ENCODE measurements around the gene CLEC2B. TPM values are rescaled to one million over a fixed set of nuclear protein-coding genes. Genes with fewer than 3 reads are reported as not detected.

The CLEC2B gene
- total RNA-seq, 1 experiment from 2014 or later: not detected

- Histone ChIP-seq H2AFZ (ENCODE audit: low read length) (no peak overlapping the region), H3K4me1 (ENCODE audit: insufficient read depth, low read length) (no peaks in the 10 kb centered on the region), H3K79me2 (ENCODE audit: low read length) (no peaks in the 10 kb centered on the region), H3K27me3 (ENCODE audit: low read length) (no peaks in the 10 kb centered on the region; the same call in 1 of the 2 replicates), H3K27ac (ENCODE audit: low read length) (no peak overlapping the region), H3K36me3 (ENCODE audit: low read depth, low read length) (no peaks in the 10 kb centered on the region), H3K4me2 (ENCODE audit: low read length) (no peak overlapping the region), H3K9ac (ENCODE audit: low read length) (no peak overlapping the region), H4K20me1 (ENCODE audit: low read length) (no peaks in the 10 kb centered on the region), H3F3A (ENCODE audit: low read length, unreplicated experiment) (no peaks in the 10 kb centered on the region), H3K9me2 (replicated peaks; ENCODE audit: low read length) (no peaks in the 10 kb centered on the region), H3K4me3 (ENCODE audit: low read length) (no peak overlapping the region), H3K9me3 (ENCODE audit: low read length) (no peaks in the 10 kb centered on the region)
- ChIA-PET POLR2A (ENCODE audit: unreplicated experiment) (no interaction called here), CTCF (no interaction called here)
- no TSS peak for BruUV-seq (replicated peaks)
- DNase-seq: no peak
- no peak for ATAC-seq
- TF ChIP-seq, protein P1, sequence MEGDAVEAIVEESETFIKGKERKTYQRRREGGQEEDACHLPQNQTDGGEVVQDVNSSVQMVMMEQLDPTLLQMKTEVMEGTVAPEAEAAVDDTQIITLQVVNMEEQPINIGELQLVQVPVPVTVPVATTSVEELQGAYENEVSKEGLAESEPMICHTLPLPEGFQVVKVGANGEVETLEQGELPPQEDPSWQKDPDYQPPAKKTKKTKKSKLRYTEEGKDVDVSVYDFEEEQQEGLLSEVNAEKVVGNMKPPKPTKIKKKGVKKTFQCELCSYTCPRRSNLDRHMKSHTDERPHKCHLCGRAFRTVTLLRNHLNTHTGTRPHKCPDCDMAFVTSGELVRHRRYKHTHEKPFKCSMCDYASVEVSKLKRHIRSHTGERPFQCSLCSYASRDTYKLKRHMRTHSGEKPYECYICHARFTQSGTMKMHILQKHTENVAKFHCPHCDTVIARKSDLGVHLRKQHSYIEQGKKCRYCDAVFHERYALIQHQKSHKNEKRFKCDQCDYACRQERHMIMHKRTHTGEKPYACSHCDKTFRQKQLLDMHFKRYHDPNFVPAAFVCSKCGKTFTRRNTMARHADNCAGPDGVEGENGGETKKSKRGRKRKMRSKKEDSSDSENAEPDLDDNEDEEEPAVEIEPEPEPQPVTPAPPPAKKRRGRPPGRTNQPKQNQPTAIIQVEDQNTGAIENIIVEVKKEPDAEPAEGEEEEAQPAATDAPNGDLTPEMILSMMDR (conservative IDR thresholded peaks at IDR 0.05; ENCODE audit: low read depth, low read length): no peak
- TF ChIP-seq EZH2phosphoT487 (IDR thresholded peaks at IDR 0.05; ENCODE audit: borderline replicate concordance, low read length) (no peak), EZH2 (IDR thresholded peaks at IDR 0.05; ENCODE audit: low read length, unreplicated experiment) (no peak)
- intact Hi-C loops (cut with micrococcal nuclease): no loop called here
Measured at GRCh38 chr12:9900930-9901329, 31.8 kb upstream of the CLEC2B start.

GRCh38 chr12:9899209-9899608, 30.1 kb upstream of the CLEC2B start:
- H3F3A ChIP-seq (ENCODE audit: low read length, unreplicated experiment): no peaks in the 10 kb centered on the region
- H3K9ac ChIP-seq (ENCODE audit: low read length): no peak overlapping the region
- H4K20me1 ChIP-seq (ENCODE audit: low read length): no peaks in the 10 kb centered on the region
- H3K27ac ChIP-seq (ENCODE audit: low read length): no peak overlapping the region
- H3K9me3 ChIP-seq (ENCODE audit: low read length): no peaks in the 10 kb centered on the region
- no peak overlapping the region for H3K4me3 ChIP-seq (ENCODE audit: low read length)
- H3K4me2 ChIP-seq (ENCODE audit: low read length): no peak overlapping the region
- CTCF ChIA-PET: no interaction called here
- no peaks in the 10 kb centered on the region for H3K36me3 ChIP-seq (ENCODE audit: low read depth, low read length)
- POLR2A ChIA-PET (ENCODE audit: unreplicated experiment): no interaction called here
- TF ChIP-seq EZH2 (IDR thresholded peaks at IDR 0.05; ENCODE audit: low read length, unreplicated experiment) (no peak), EZH2phosphoT487 (IDR thresholded peaks at IDR 0.05; ENCODE audit: borderline replicate concordance, low read length) (no peak)
- TF ChIP-seq, protein P1 (conservative IDR thresholded peaks at IDR 0.05; ENCODE audit: low read depth, low read length): no peak
- no peak for DNase-seq
- H3K27me3 ChIP-seq (ENCODE audit: low read length): peaks cover 3% of the 10 kb centered on the region; the same call in 1 of the 2 replicates
- no peak for ATAC-seq
- H3K9me2 ChIP-seq (replicated peaks; ENCODE audit: low read length): no peaks in the 10 kb centered on the region
- no peaks in the 10 kb centered on the region for H3K79me2 ChIP-seq (ENCODE audit: low read length)
- intact Hi-C loops (cut with micrococcal nuclease): no loop called here
- no peaks in the 10 kb centered on the region for H3K4me1 ChIP-seq (ENCODE audit: insufficient read depth, low read length)
- BruUV-seq (replicated peaks): no TSS peak
- no peak overlapping the region for H2AFZ ChIP-seq (ENCODE audit: low read length)

DNA sequence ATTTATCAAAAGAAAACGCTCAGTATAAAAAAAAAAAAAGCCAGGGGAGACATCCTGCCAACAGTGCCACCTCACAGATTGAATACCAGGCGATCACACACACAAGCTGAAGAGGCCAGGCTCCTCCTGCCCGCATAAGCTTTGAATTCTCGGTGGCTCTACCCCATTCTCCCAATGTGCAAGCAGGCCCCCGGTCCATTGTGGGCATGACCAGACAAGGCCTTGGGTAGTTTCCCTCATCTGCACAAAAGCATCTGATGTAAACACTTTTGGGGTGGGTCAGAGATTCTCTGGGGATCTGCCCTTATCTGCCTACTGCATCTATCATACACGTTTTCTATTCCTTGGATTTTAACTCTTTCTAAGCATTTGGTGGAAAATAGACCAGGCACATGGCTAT, 28.4 kb upstream of the CLEC2B start:
- Histone ChIP-seq H3K27ac (ENCODE audit: low read length) (no peak overlapping the region), H3K79me2 (ENCODE audit: low read length) (no peaks in the 10 kb centered on the region), H3K9me3 (ENCODE audit: low read length) (no peaks in the 10 kb centered on the region), H3K36me3 (ENCODE audit: low read depth, low read length) (no peaks in the 10 kb centered on the region), H2AFZ (ENCODE audit: low read length) (no peak overlapping the region), H3K4me1 (ENCODE audit: insufficient read depth, low read length) (no peaks in the 10 kb centered on the region), H3K4me2 (ENCODE audit: low read length) (no peak overlapping the region), H3F3A (ENCODE audit: low read length, unreplicated experiment) (no peaks in the 10 kb centered on the region), H3K27me3 (ENCODE audit: low read length) (peaks cover 3% of the 10 kb centered on the region; the same call in 1 of the 2 replicates), H3K4me3 (ENCODE audit: low read length) (no peak overlapping the region), H3K9ac (ENCODE audit: low read length) (no peak overlapping the region), H3K9me2 (replicated peaks; ENCODE audit: low read length) (no peaks in the 10 kb centered on the region), H4K20me1 (ENCODE audit: low read length) (no peaks in the 10 kb centered on the region)
- TF ChIP-seq, protein P1 (conservative IDR thresholded peaks at IDR 0.05; ENCODE audit: low read depth, low read length): no peak
- TF ChIP-seq EZH2phosphoT487 (IDR thresholded peaks at IDR 0.05; ENCODE audit: borderline replicate concordance, low read length) (no peak), EZH2 (IDR thresholded peaks at IDR 0.05; ENCODE audit: low read length, unreplicated experiment) (no peak)
- CTCF ChIA-PET: no interaction called here
- intact Hi-C loops (cut with micrococcal nuclease): no loop called here
- POLR2A ChIA-PET (ENCODE audit: unreplicated experiment): no interaction called here
- BruUV-seq (replicated peaks): no TSS peak
- ATAC-seq (no peak), DNase-seq (no peak)
